Large intestine (tissue), 3 donors: ENCODE data around the gene MYLK4. TPM values are rescaled to one million over a fixed set of nuclear protein-coding genes. Genes with fewer than 3 reads are reported as not detected.
"Not testable (repeated sequence)": the region's sequence is repeated elsewhere in the genome, so short reads cannot be mapped to it uniquely, and the experiment has no call there.

Source experiments
- DNase-seq, 2 donors: peaks; one replicate each; pipeline versions ENCODE4 v3.0.0 to v3.0.0-alpha.2; 2013
- H3K27ac ChIP-seq: one replicate; pipeline ENCODE4 v1.5.1; 2013; ENCODE audit warnings: low read length
- H3K27me3 ChIP-seq: 2 replicates; pipeline ENCODE4 v1.6.1; 2013; ENCODE audit warnings: low read length; ENCODE audit not compliant: control insufficient read depth, insufficient read depth
- H3K36me3 ChIP-seq: 2 replicates; pipeline ENCODE4 v1.6.1; 2013; ENCODE audit warnings: low read length; ENCODE audit not compliant: control insufficient read depth, insufficient read depth
- H3K4me1 ChIP-seq: one replicate; pipeline ENCODE4 v1.6.1; 2013; ENCODE audit warnings: low read length; ENCODE audit not compliant: control insufficient read depth, insufficient read depth
- H3K4me3 ChIP-seq: one replicate; pipeline ENCODE4 v1.5.1; 2013; ENCODE audit warnings: low read length
- H3K9me3 ChIP-seq: one replicate; pipeline ENCODE4 v1.6.1; 2013; ENCODE audit warnings: mild to moderate bottlenecking, low read depth, low read length, moderate library complexity; ENCODE audit not compliant: control insufficient read depth
- WGBS: methylation state at CpG from one replicate; pipeline ENCODE4 v1.1.5; 2013; ENCODE audit warnings: low lambda C conversion rate; ENCODE audit not compliant: insufficient coverage; 5-methylcytosine and 5-hydroxymethylcytosine counted together
- polyA plus RNA-seq: library from polyadenylated mRNA; unstranded; fragments of 120-200 nt; gene quantifications from one replicate; pipeline ENCODE4 v1.2.1, GENCODE V29; 2013

MYLK4 gene
- polyA plus RNA-seq, 1 donor, result 0.48 TPM

- Histone ChIP-seq H3K4me3 (peak within 1 kb of the TSS; percentile 77), H3K27me3 (no peaks in the 10 kb centered on the region), H3K36me3 (peaks cover 7% of the 10 kb centered on the region), H3K9me3 (peaks cover 6% of the 10 kb centered on the region), H3K4me1 (peaks cover 4% of the 10 kb centered on the region), H3K27ac (peak within 1 kb of the TSS; percentile 92)
- DNase-seq, result peak; percentile 99 to 100
- WGBS, result no CpG with 5 or more reads among the region's 104 CpGs
These were observed 14.6 kb upstream of the MYLK4 start, which contains the start of gene WRNIP1 for GRCh38 chr6:2765166-2765895. WRNIP1 (plus strand) TSS chr6:2765393; CDS start chr6:2765623, 230 bp downstream.

DNA sequence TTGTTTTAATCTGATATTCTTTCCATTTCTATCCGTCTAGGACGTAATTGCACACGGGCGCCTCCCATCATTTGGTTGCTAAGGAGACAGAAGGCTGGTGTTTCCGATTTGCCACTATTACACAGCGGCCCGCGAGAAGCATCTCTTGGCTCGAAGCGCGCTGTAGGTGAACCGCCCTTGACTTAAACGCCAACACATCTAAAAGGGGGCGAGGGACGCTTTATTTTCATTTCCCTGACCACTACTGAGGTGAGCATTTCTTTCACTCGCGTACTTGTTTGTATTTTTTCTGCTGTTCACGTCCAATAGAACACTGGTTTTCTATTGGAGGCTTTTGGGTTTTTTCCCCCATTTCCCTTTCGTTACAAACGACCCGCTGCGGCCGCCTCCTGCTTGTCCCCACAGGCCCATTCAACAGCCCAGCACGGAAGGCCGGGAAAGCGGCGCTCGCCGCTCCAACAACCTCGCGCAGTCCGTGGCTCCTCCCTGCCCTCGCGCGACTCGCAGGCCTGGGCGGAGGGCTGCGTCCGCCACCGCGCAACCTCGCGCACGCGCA lies 14.0 kb upstream of the MYLK4 start:
- Histone ChIP-seq H3K36me3 (peaks cover 2% of the 10 kb centered on the region), H3K27me3 (no peaks in the 10 kb centered on the region), H3K27ac (peak overlapping the region; percentile 92), H3K4me3 (peak overlapping the region; percentile 77), H3K4me1 (peaks cover 4% of the 10 kb centered on the region), H3K9me3 (peaks cover 6% of the 10 kb centered on the region)
- WGBS, result no CpG with 5 or more reads among the region's 45 CpGs
- peak; percentile 52 to 74 for DNase-seq

DNA sequence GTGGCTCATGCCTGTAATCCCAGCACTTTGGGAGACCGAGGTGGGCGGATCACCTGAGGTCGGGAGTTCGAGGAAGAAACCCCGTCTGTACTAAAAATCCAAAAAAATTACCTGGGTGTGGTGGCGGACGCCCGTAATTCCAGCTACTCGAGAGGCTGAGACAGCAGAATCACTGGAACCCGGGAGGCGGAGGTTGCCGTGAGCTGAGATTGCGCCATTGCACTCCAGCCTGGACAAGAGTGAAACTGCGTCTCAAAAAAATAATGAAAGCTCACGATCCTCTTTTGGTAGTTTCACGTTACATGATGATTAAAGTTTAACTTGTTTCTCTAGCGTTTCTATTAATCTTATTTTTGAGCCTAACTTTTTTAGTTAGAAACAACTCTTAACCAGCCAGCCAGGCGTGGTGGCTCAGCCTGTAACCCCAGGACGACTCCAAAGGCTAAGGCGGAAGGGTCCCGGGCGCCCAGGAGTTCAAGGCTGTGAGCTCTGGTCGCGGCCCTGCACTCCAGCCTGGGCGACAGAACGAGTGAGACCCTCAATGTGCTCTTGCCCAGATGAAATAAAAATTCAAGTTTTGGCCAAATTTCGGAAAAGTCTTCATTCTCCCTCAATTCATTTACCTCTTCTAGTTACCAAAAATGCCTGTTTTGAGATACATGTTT lies 13.3 kb upstream of the MYLK4 start:
- no peak for DNase-seq
- H3K9me3 ChIP-seq, result peaks cover 6% of the 10 kb centered on the region
- no peaks in the 10 kb centered on the region for H3K27me3 ChIP-seq
- H3K27ac ChIP-seq, result peak overlapping the region; percentile 92
- peaks cover 2% of the 10 kb centered on the region for H3K36me3 ChIP-seq
- WGBS, result 47% methylated on average over 4 of the region's 27 CpGs
- peaks cover 4% of the 10 kb centered on the region for H3K4me1 ChIP-seq
- H3K4me3 ChIP-seq, result peak overlapping the region; percentile 77

GRCh38 chr6:2763345-2763841 lies 12.7 kb upstream of the MYLK4 start:
- Histone ChIP-seq H3K4me1 (peaks cover 4% of the 10 kb centered on the region), H3K27me3 (no peaks in the 10 kb centered on the region), H3K9me3 (peaks cover 6% of the 10 kb centered on the region), H3K4me3 (no peak overlapping the region), H3K27ac (no peak overlapping the region), H3K36me3 (peaks cover under 1% of the 10 kb centered on the region)
- DNase-seq, result no peak
- WGBS, result no CpG with 5 or more reads among the region's 36 CpGs

DNA sequence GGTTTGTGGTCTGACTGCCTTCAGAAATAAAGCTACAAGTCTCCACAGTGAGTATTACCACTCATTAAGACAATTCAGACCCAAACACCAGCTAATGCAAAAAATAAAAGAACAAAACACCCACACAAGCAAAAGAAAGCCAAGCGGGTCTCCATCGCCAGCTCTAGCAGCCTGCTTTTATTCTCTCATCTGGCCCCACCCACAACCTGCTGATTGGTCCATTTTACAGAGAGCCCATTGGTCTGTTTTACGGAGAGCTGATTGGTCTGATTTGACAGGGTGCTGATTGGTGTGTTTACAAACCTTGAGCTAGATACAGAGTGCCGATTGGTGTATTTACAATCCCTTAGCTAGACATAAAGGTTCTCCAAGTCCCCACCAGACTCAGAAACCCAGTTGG lies 12.1 kb upstream of the MYLK4 start:
- not testable (repeated sequence) for DNase-seq, H3K27ac ChIP-seq, H3K4me3 ChIP-seq, H3K4me1 ChIP-seq, H3K9me3 ChIP-seq, H3K27me3 ChIP-seq, H3K36me3 ChIP-seq
- no CpG with 5 or more reads among the region's 4 CpGs for WGBS

DNA sequence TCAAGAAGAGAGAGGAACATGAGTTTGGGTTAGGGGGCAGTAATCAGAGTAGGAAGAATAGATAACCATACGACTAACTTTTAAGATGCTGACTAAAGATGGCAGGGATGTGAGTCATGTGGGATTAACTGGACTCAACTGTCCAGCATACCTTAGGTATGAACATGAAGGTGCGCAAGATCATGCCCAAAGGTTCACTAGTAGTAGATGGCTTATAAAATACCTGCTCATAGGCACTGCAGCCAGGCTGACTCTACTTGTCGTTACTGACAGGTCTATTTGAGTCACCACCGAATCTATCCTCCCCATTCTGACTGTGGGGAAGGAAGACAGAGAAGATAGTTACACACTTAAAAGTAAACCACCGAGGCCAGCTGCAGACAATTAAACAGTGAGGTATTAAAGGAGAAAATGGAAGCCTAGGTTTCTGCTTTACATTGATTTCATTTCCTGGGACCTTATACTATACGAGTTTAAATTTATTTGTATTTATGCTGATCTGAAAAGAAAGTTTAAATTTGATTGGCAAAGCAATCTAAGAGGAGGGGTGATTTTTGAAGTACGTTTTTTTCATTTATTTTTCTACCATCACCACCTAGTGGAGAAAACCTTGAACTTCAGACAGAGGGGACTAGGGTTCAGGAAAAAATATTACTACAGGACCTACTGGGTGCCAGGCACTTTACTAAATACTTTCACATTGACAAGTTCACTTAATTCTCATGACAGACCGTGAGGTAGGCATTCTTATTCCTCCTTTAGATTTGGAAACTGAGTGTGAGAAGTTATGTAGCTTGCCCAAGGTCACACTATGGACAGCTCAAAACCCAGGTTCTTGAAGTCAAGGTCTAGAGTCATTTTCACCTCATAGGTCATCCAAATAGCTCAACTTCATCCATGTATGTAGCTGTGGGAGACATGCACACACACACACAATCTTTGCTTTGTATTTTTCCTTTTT lies 10.4 kb upstream of the MYLK4 start:
- H3K27me3 ChIP-seq, result no peaks in the 10 kb centered on the region
- H3K36me3 ChIP-seq, result no peaks in the 10 kb centered on the region
- no peak overlapping the region for H3K27ac ChIP-seq
- WGBS, result 83% methylated on average over 1 of the region's 8 CpGs
- peaks cover 6% of the 10 kb centered on the region for H3K9me3 ChIP-seq
- no peaks in the 10 kb centered on the region for H3K4me1 ChIP-seq
- no peak for DNase-seq
- no peak overlapping the region for H3K4me3 ChIP-seq

DNA sequence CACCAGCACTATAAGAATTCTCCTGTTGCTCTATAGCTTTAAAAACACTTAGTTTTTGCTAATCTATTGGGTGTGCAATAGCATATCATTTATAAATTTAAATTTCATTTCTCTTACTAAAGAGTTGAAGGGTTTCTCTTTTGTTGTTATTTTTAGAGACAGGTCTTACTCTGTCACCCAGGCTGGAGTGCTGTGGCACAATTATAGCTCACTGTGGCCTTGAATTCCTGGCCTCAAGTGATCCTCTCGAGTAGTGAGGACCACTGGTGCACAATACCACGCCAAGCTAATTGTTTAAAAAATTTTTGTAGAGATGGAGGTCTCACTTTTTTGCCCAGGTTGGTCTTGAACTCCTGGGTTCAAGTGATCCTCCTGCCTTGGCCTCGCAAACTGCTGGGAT lies 8.3 kb upstream of the MYLK4 start:
- Histone ChIP-seq H3K36me3 (no peaks in the 10 kb centered on the region), H3K27ac (no peak overlapping the region), H3K27me3 (no peaks in the 10 kb centered on the region), H3K9me3 (peaks cover 6% of the 10 kb centered on the region), H3K4me3 (no peak overlapping the region), H3K4me1 (no peaks in the 10 kb centered on the region)
- no CpG with 5 or more reads among the region's 3 CpGs for WGBS
- DNase-seq, result no peak

DNA sequence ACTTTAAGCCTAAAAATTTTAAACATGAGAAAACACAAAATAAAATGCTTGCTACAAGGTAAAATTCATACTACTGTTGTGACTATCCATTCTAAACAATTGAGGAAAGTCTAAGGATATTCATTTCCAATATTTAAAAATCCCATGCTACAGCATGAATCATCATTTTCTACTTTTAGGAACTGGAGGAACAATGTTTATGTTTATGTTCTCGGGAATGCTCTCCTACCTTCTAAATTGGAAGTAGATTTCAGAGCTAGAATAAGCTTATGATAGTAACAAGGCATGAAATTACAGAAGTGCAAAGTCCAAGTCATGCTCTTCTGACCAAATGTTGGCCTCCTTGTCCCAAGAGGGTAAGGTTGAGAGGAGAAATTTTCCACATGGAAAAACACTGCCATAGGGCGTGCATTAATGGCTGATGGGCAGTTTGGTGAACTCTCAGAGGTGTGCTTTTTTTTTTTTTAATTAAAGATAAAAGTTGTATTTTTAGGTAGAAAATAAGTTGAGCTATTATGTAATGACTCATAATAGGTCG lies 6.0 kb upstream of the MYLK4 start:
- no peak for DNase-seq
- H3K4me3 ChIP-seq, result no peak overlapping the region
- H3K27ac ChIP-seq, result no peak overlapping the region
- WGBS, result 83% methylated on average over 1 of the region's 3 CpGs
- no peaks in the 10 kb centered on the region for H3K4me1 ChIP-seq
- H3K9me3 ChIP-seq, result no peaks in the 10 kb centered on the region
- no peaks in the 10 kb centered on the region for H3K36me3 ChIP-seq
- H3K27me3 ChIP-seq, result no peaks in the 10 kb centered on the region

DNA sequence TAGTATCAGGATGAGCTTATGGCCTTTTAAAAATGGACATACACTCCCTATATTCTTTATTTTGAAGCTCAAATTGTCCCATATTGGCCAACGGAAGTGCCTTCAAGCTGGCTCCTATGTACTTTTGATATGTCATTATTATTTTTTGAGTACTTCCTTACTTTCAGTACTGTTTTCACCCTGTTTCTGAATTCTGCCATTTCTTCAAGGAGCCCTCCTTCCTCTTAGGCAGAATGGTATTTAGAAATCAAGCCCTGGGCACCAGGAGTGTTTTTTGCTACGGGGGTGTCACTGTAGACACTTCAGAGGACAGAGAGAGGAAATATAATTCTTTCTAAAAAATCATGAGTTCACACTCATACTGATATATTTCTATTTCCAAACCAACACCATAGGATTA lies 5.5 kb upstream of the MYLK4 start:
- no peaks in the 10 kb centered on the region for H3K36me3 ChIP-seq
- WGBS, result 100% methylated on average over 1 of the region's 2 CpGs
- no peaks in the 10 kb centered on the region for H3K9me3 ChIP-seq
- H3K4me3 ChIP-seq, result no peak overlapping the region
- DNase-seq, result no peak
- H3K27ac ChIP-seq, result no peak overlapping the region
- no peaks in the 10 kb centered on the region for H3K27me3 ChIP-seq
- H3K4me1 ChIP-seq, result no peaks in the 10 kb centered on the region
